HG02970 (cell line): ENCODE results near the gene TEX51.

Source experiments
- ATAC-seq: cut with Tn5 transposase; IDR thresholded peaks from one replicate; pipeline ENCODE4 v1.9.1; 2021; ENCODE audit warnings: mild to moderate bottlenecking, moderate library complexity, moderate number of reproducible peaks; ENCODE audit not compliant: unreplicated experiment, low FRiP score

Gene TEX51

GRCh38 chr2:126890551-126891450 is 7.9 kb upstream of the TEX51 start:
- ATAC-seq: no peak

- ATAC-seq: no peak
These were observed 6.8 kb upstream of the TEX51 start for GRCh38 chr2:126891681-126892500.

- ATAC-seq: no peak
These were observed 5.5 kb upstream of the TEX51 start for GRCh38 chr2:126893153-126893552.

- no peak for ATAC-seq
These were observed 5.1 kb upstream of the TEX51 start for GRCh38 chr2:126893606-126894005.

GRCh38 chr2:126894082-126894481 is 4.6 kb upstream of the TEX51 start:
- no peak for ATAC-seq

GRCh38 chr2:126894585-126895182 is 4.0 kb upstream of the TEX51 start:
- ATAC-seq: no peak

GRCh38 chr2:126895336-126895735 is 3.4 kb upstream of the TEX51 start:
- no peak for ATAC-seq

- no peak for ATAC-seq
These were observed 2.2 kb upstream of the TEX51 start for GRCh38 chr2:126896471-126896870.

GRCh38 chr2:126899616-126900185 is 1.0 kb downstream of the TEX51 start:
- ATAC-seq: no peak

GRCh38 chr2:126900646-126901319 is 2.1 kb downstream of the TEX51 start:
- ATAC-seq: no peak

- ATAC-seq: no peak
These were observed 2.8 kb downstream of the TEX51 start for GRCh38 chr2:126901459-126901858.

- ATAC-seq: no peak
These were observed 3.6 kb downstream of the TEX51 start for GRCh38 chr2:126902152-126902835.

- ATAC-seq: no peak
These were observed 4.2 kb downstream of the TEX51 start for GRCh38 chr2:126902859-126903258.

GRCh38 chr2:126905991-126906390 is 7.3 kb downstream of the TEX51 start:
- no peak for ATAC-seq

GRCh38 chr2:126906781-126907180 is 8.1 kb downstream of the TEX51 start:
- no peak for ATAC-seq

- no peak for ATAC-seq
These were observed 9.0 kb downstream of the TEX51 start for GRCh38 chr2:126907671-126908070.

GRCh38 chr2:126908721-126909177 is 10.1 kb downstream of the TEX51 start:
- ATAC-seq: no peak

GRCh38 chr2:126909366-126909765 is 10.7 kb downstream of the TEX51 start:
- no peak for ATAC-seq

GRCh38 chr2:126909781-126910180 is 11.1 kb downstream of the TEX51 start:
- no peak for ATAC-seq

- ATAC-seq: no peak
These were observed 11.9 kb downstream of the TEX51 start for GRCh38 chr2:126910637-126911036.
